ENCODE measurements around the gene MAD2L2. TPM values are rescaled to one million over a fixed set of nuclear protein-coding genes. Genes with fewer than 3 reads are reported as not detected.

MAD2L2 gene
- polyA plus RNA-seq (ENCODE audit: insufficient read length in 12 of 12): 10 to 100 TPM in 11 of 12 donors, not detected in 1; 15.8 to 39.8 (median 25.1) TPM
- long read RNA-seq, donor 1, transcript MAD2L2-207 (9 exons, 1,118 nt): major isoform, 7 of 13 reads
- long read RNA-seq, donor 1, transcript MAD2L2-204 (9 exons, 872 nt): minor isoform, 6 of 13 reads
- long read RNA-seq, donor 1, partial matches to known transcripts: 0 of 13 reads
- long read RNA-seq, donor 1, other reads (novel, unspliced or antisense): 0 of 13 reads
- long read RNA-seq, donor 2, transcript MAD2L2-207 (9 exons, 1,118 nt): major isoform, 14 of 16 reads
- long read RNA-seq, donor 2, partial matches to known transcripts: 0 of 16 reads
- long read RNA-seq, donor 2, other reads (novel, unspliced or antisense): 0 of 16 reads
- long read RNA-seq, donor 3, transcript MAD2L2-207 (9 exons, 1,118 nt): major isoform, 5 of 7 reads
- long read RNA-seq, donor 3, partial matches to known transcripts: 0 of 7 reads
- long read RNA-seq, donor 3, other reads (novel, unspliced or antisense): 0 of 7 reads
- long read RNA-seq, donor 4, partial matches to known transcripts: 0 of 4 reads
- long read RNA-seq, donor 4, other reads (novel, unspliced or antisense): 0 of 4 reads
- long read RNA-seq, donor 5, transcript MAD2L2-207 (9 exons, 1,118 nt): major isoform, 21 of 23 reads
- long read RNA-seq, donor 5, partial matches to known transcripts: 0 of 23 reads
- long read RNA-seq, donor 5, other reads (novel, unspliced or antisense): 0 of 23 reads
- long read RNA-seq, donor 6, partial matches to known transcripts: 0 of 4 reads
- long read RNA-seq, donor 6, other reads (novel, unspliced or antisense): 0 of 4 reads
- long read RNA-seq, donor 7, transcript MAD2L2-207 (9 exons, 1,118 nt): major isoform, 7 of 10 reads
- long read RNA-seq, donor 7, partial matches to known transcripts: 0 of 10 reads
- long read RNA-seq, donor 7, other reads (novel, unspliced or antisense): 0 of 10 reads
- long read RNA-seq, donor 8, transcript MAD2L2-207 (9 exons, 1,118 nt): major isoform, 11 of 13 reads
- long read RNA-seq, donor 8, partial matches to known transcripts: 0 of 13 reads
- long read RNA-seq, donor 8, other reads (novel, unspliced or antisense): 0 of 13 reads
- long read RNA-seq, donor 9, transcript MAD2L2-207 (9 exons, 1,118 nt): major isoform, 5 of 5 reads
- long read RNA-seq, donor 9, partial matches to known transcripts: 0 of 5 reads
- long read RNA-seq, donor 9, other reads (novel, unspliced or antisense): 0 of 5 reads
- long read RNA-seq, donor 10, transcript MAD2L2-207 (9 exons, 1,118 nt): major isoform, 13 of 18 reads
- long read RNA-seq, donor 10, partial matches to known transcripts: 0 of 18 reads
- long read RNA-seq, donor 10, other reads (novel, unspliced or antisense): 0 of 18 reads
- long read RNA-seq, donor 11, transcript MAD2L2-207 (9 exons, 1,118 nt): major isoform, 10 of 11 reads
- long read RNA-seq, donor 11, partial matches to known transcripts: 0 of 11 reads
- long read RNA-seq, donor 11, other reads (novel, unspliced or antisense): 0 of 11 reads

- DNase-seq: peak; percentile 86
Measured at GRCh38 chr1:11681071-11681771, at the start of gene MAD2L2. MAD2L2 (minus strand) TSS chr1:11681148; CDS start chr1:11680601, 547 bp downstream.

DNA sequence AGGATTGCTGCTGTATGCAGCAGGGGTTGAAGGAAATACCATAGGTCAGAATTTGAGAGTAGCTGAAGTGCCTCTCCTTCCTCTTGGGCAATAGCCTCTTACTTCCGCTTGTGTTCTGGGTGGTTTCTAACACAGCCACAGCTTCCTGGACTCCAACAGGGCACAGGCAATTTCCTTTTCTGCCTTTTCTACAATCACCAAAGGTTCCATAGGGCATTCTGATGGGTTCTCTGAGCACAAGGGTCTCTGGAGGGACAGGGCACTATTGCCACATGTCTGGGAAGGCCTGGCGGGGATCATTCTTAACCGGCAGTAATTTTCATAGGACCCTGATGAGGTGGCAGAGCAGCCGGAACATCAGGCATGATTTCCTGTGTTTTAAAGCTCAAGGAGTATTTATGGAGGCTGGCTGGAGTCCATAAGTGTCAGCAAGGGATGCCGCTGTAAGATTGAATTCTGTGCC lies 49.5 kb upstream of the MAD2L2 start:
- no peak for DNase-seq

DNA sequence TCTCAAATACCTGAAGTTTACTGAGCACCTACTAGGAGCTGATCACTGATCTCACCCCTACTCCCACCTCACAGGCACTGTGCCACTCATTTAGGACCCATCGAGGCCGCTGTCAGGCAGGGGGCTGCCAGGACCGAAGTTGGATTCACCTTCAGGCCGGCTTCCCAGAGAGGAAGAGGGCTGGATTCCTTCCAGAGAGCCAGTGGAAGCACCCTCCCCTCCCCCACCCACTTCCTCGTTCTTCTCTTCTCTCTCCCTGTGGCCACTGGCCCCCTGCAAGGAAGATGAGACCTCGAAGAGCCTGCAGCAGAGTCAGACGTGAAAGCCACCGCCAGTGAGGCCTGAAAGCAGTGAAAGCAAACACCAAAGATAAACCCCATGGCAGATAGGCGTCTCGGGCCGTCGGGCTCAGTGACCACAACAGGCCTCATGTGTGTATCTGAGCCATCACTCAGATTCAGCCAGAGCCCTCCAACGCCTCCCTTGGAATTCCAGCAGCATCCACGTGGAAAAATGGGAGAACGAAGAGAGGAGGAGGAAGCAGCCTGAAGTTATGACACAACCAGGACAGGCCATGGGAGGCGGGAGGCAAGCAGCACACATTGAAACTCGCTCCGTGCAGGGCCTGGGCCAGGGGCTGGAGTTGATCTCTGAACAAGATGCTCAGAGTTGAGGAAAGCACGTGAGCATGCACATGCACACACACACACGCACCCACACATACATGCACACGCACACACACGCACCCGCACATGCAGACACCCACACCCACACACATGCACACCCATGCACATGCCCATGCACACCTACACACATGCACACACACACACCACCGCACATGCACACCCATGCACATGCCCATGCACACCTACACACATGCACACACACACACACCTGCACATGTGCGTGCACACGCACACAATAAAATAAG lies 48.8 kb upstream of the MAD2L2 start:
- DNase-seq: no peak

DNA sequence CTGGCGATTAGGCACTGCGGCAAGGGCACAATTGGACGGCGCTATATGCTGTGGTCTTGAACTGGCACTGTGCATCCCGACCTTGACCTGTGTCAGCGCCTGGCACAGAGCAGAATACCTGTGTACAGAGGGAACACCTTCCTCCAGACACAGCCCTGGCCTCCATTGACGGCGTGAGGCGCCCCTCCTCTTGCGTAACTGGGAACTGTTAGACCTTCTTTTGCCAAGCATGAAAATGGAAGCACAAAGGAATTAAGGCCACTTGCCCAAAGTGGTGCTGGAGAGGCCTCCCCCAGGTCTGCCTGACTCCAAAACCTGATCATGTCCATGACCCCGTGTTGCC lies 48.2 kb upstream of the MAD2L2 start:
- no peak for DNase-seq

- DNase-seq: no peak
Measured at GRCh38 chr1:11728126-11728806, 47.3 kb upstream of the MAD2L2 start.

DNA sequence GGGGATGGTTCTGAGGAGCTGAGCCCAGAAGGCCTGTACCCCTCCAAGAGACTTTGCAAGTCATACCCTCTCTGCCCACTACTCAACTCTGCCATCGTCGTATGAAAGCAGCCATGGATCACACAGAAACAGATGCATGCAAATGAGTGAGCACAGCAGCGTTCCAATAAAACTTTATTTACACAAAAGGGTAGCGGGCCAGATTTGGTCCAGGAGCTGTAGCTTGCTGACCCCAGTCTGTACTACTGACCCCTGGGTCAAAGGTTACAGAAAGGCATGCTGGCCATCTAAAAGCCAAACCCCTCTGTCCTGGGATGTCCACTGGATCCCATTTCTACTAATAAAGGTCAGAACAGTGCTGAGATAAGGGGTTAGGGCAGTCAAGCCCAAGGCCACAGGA lies 46.2 kb upstream of the MAD2L2 start:
- no peak for DNase-seq

- no peak for DNase-seq
Measured at GRCh38 chr1:11725616-11726015, 44.7 kb upstream of the MAD2L2 start.

DNA sequence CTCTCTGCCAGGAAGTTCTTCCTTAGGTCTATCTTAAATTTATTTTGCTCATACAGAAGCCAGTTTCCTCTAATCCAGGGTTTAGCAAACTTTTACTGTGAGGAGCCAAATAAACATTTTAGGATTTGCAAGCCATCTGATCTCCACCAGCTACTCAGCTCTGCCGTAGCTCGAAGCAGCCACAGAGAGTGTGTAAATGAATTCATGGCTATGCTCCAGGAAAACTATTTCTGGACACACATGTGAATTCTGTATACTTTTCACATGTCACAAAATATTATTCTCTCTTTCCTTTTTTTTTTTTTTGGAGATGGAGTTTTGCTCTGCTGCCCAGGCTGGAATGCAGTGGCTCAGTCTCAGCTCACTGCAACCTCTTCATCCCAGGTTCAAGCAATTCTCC lies 41.6 kb upstream of the MAD2L2 start:
- DNase-seq: no peak

DNA sequence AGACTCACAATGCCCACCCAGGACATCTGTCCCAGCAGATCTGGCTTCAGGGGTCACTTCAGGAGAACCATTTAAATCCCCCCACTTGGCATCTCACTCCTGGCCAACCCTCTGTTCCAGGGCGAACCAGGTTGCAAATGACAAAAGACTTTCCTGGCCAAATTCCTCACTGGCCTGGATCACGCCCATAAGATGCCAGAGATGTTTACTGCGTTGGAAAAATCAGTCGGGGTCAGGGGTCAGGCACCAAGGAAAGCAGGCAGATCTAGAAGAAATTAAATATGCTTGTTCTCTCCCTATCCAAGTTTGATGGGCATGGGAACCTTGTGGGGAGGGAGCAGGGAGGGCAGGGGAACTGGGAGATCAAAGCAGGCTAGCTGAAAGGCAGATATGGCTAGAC lies 40.4 kb upstream of the MAD2L2 start:
- DNase-seq: no peak

GRCh38 chr1:11720525-11720924 lies 39.6 kb upstream of the MAD2L2 start:
- DNase-seq: no peak

DNA sequence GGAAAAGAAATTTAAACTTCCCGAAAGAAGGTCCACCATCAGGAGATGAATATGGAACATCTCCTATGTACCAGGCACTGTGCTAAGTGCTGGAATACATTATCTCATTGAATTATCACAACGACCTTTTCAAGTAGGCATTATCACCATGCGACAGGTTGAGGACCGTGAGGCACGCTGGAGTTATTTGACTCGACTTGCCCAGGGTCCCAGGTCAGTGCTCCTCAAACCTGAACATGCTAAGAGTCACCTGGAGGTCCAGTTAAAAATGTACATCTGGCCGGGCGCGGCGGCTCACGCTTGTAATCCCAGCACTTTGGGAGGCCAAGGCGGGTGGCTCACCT lies 39.1 kb upstream of the MAD2L2 start:
- no peak for DNase-seq

GRCh38 chr1:11719313-11720032 lies 38.5 kb upstream of the MAD2L2 start:
- DNase-seq: peak; percentile 78

DNA sequence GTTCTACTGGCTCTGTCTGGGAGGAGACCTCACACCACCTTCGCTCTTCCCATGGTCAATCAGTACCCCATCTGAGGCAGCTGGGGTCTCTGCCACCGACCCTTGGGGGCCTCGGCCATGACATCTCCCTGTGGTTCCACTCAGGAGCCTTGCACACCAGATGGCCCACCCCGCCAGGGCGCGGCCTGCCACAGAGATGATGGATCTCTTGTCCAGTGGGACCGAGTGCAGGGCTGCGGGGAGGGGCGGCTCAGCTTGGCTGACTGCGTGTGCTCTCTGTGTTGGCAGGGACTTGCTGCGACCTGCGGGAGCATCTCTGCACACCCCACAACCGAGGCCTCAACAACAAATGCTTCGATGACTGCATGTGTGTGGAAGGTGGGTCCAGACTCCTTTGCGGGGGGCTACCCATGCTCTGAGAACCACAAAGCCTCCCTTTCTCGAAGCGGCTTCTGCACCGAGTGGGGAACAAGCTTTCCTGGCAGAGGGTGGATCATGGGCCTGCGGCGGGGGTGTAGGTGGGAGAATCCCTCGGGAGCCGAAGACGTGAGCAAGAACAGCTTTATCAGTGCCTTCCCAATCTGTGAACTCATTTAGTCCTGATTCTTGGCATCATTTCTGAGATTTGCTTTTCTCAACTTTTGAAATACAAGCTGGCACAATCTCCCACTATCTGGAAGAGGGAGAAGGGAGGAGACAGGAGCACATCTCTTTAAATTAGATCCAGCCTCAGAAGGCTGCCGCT lies 34.1 kb upstream of the MAD2L2 start:
- no peak for DNase-seq

- DNase-seq: no peak
Measured at GRCh38 chr1:11713095-11713494, 32.1 kb upstream of the MAD2L2 start.

DNA sequence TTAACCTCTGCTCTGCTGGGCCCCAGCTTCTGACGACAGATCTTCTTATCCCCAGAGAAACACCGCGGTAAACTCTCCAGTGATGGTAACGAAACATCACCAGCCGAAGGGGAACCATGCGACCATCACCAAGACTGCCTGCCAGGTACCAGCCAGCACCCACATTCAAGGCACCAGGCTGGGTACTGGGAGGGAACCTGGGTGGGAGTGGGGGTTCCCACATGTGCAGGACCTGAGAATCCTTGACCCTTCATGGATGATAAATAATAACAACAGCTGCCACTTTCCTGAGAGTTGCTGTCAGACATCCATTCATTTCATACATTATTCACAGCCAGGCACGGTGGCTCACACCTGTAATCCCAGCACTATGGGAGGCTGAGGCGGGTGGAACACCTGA lies 31.3 kb upstream of the MAD2L2 start:
- no peak for DNase-seq

GRCh38 chr1:11711490-11711889 lies 30.5 kb upstream of the MAD2L2 start:
- DNase-seq: no peak

- DNase-seq: no peak
Measured at GRCh38 chr1:11708554-11709350, 27.8 kb upstream of the MAD2L2 start.
